Measurements from ENCODE around the gene IFIT2.

The IFIT2 gene

GRCh38 chr10:89302625-89303024 lies 779 bp downstream of the IFIT2 start:
- H3K4me2 ChIP-seq (ENCODE audit: low read depth, low read length, poor library complexity, severe bottlenecking) = peak overlapping the region; percentile 77
- no peaks in the 10 kb centered on the region for H3K36me3 ChIP-seq (ENCODE audit: insufficient read depth, low read length)
- H3K9ac ChIP-seq (ENCODE audit: low read depth, low read length, poor library complexity, severe bottlenecking) = peak overlapping the region; percentile 79
- peaks cover 22% of the 10 kb centered on the region for H3K4me1 ChIP-seq (ENCODE audit: insufficient read depth, low read length, poor library complexity, severe bottlenecking)
- no peak for TF ChIP-seq CTCF (conservative IDR thresholded peaks at IDR 0.05; ENCODE audit: low read length)
- no peak for TF ChIP-seq EZH2phosphoT487 (IDR thresholded peaks at IDR 0.05; ENCODE audit: borderline replicate concordance)
- H3K4me3 ChIP-seq (ENCODE audit: low read length, poor library complexity, severe bottlenecking) = peak overlapping the region; percentile 78
- H3K79me2 ChIP-seq (ENCODE audit: insufficient read depth, low read length) = 0 out of 2 replicates have a peak, but pooled peaks cover 17% of the 10 kb centered on the region
- no peaks in the 10 kb centered on the region for H3F3A ChIP-seq (ENCODE audit: low read depth)
- peaks cover 4% of the 10 kb centered on the region; the same call in 1 of the 2 replicates for H3K9me3 ChIP-seq (ENCODE audit: insufficient read depth, low read depth, low read length)
- no peaks in the 10 kb centered on the region for H4K20me1 ChIP-seq (ENCODE audit: insufficient read depth, low read length, poor library complexity, severe bottlenecking)
- H2AFZ ChIP-seq (ENCODE audit: low read length) = peak overlapping the region; percentile 91
- H3K9me2 ChIP-seq (replicated peaks; ENCODE audit: low read depth, low read length) = no peaks in the 10 kb centered on the region
- no peaks in the 10 kb centered on the region for H3K27me3 ChIP-seq (ENCODE audit: insufficient read depth, low read length, poor library complexity, severe bottlenecking)

GRCh38 chr10:89303161-89303560 lies 1.3 kb downstream of the IFIT2 start:
- H3K36me3 ChIP-seq (ENCODE audit: insufficient read depth, low read length) = no peaks in the 10 kb centered on the region
- peaks cover 22% of the 10 kb centered on the region for H3K4me1 ChIP-seq (ENCODE audit: insufficient read depth, low read length, poor library complexity, severe bottlenecking)
- TF ChIP-seq EZH2phosphoT487 (IDR thresholded peaks at IDR 0.05; ENCODE audit: borderline replicate concordance) (no peak), CTCF (conservative IDR thresholded peaks at IDR 0.05; ENCODE audit: low read length) (no peak)
- peak overlapping the region; percentile 77 for H3K4me2 ChIP-seq (ENCODE audit: low read depth, low read length, poor library complexity, severe bottlenecking)
- peak overlapping the region; percentile 78 for H3K4me3 ChIP-seq (ENCODE audit: low read length, poor library complexity, severe bottlenecking)
- 0 out of 2 replicates have a peak overlapping the region, but pooled peaks have one; percentile 8 for H2AFZ ChIP-seq (ENCODE audit: low read length)
- H3K9me2 ChIP-seq (replicated peaks; ENCODE audit: low read depth, low read length) = no peaks in the 10 kb centered on the region
- no peaks in the 10 kb centered on the region for H3K27me3 ChIP-seq (ENCODE audit: insufficient read depth, low read length, poor library complexity, severe bottlenecking)
- 0 out of 2 replicates have a peak, but pooled peaks cover 17% of the 10 kb centered on the region for H3K79me2 ChIP-seq (ENCODE audit: insufficient read depth, low read length)
- no peaks in the 10 kb centered on the region for H4K20me1 ChIP-seq (ENCODE audit: insufficient read depth, low read length, poor library complexity, severe bottlenecking)
- H3K9me3 ChIP-seq (ENCODE audit: insufficient read depth, low read depth, low read length) = peaks cover 4% of the 10 kb centered on the region; the same call in 1 of the 2 replicates
- H3K9ac ChIP-seq (ENCODE audit: low read depth, low read length, poor library complexity, severe bottlenecking) = peak overlapping the region; percentile 79
- H3F3A ChIP-seq (ENCODE audit: low read depth) = no peaks in the 10 kb centered on the region

GRCh38 chr10:89304026-89304425 lies 2.2 kb downstream of the IFIT2 start:
- Histone ChIP-seq H2AFZ (ENCODE audit: low read length) (no peak overlapping the region), H3K36me3 (ENCODE audit: insufficient read depth, low read length) (no peaks in the 10 kb centered on the region), H4K20me1 (ENCODE audit: insufficient read depth, low read length, poor library complexity, severe bottlenecking) (no peaks in the 10 kb centered on the region), H3K9ac (ENCODE audit: low read depth, low read length, poor library complexity, severe bottlenecking) (peak overlapping the region; percentile 12), H3F3A (ENCODE audit: low read depth) (no peaks in the 10 kb centered on the region), H3K9me2 (replicated peaks; ENCODE audit: low read depth, low read length) (no peaks in the 10 kb centered on the region), H3K27me3 (ENCODE audit: insufficient read depth, low read length, poor library complexity, severe bottlenecking) (no peaks in the 10 kb centered on the region), H3K79me2 (ENCODE audit: insufficient read depth, low read length) (0 out of 2 replicates have a peak, but pooled peaks cover 17% of the 10 kb centered on the region), H3K9me3 (ENCODE audit: insufficient read depth, low read depth, low read length) (peaks cover 4% of the 10 kb centered on the region; the same call in 1 of the 2 replicates), H3K4me3 (ENCODE audit: low read length, poor library complexity, severe bottlenecking) (peak overlapping the region; percentile 78), H3K4me2 (ENCODE audit: low read depth, low read length, poor library complexity, severe bottlenecking) (peak overlapping the region; percentile 77), H3K4me1 (ENCODE audit: insufficient read depth, low read length, poor library complexity, severe bottlenecking) (peaks cover 22% of the 10 kb centered on the region)
- TF ChIP-seq CTCF (conservative IDR thresholded peaks at IDR 0.05; ENCODE audit: low read length) (0 out of 2 replicates have a peak, but pooled peaks have one; percentile 13), EZH2phosphoT487 (IDR thresholded peaks at IDR 0.05; ENCODE audit: borderline replicate concordance) (no peak)
